Measurements from ENCODE around the gene TOM1.

DNA sequence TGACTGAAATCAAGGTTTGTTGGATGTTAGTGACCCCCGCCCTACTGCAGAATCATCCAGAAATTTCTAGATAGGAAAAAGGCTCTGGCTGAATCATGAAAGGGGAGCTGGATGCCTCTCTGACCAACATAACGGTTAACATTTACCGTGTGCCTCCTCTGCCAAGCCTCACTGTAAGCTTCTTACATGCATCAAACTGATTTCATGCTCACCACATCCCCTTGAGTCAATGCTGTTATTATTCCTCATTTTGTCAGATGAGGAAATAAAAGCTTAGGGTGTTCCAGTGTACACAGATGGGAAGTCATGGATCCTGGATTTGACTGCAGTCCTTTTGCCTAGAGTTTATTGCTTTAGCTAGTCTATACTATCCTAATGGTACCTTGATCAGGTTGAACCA is 75.3 kb downstream of the TOM1 start:
- TF ChIP-seq, protein P1, sequence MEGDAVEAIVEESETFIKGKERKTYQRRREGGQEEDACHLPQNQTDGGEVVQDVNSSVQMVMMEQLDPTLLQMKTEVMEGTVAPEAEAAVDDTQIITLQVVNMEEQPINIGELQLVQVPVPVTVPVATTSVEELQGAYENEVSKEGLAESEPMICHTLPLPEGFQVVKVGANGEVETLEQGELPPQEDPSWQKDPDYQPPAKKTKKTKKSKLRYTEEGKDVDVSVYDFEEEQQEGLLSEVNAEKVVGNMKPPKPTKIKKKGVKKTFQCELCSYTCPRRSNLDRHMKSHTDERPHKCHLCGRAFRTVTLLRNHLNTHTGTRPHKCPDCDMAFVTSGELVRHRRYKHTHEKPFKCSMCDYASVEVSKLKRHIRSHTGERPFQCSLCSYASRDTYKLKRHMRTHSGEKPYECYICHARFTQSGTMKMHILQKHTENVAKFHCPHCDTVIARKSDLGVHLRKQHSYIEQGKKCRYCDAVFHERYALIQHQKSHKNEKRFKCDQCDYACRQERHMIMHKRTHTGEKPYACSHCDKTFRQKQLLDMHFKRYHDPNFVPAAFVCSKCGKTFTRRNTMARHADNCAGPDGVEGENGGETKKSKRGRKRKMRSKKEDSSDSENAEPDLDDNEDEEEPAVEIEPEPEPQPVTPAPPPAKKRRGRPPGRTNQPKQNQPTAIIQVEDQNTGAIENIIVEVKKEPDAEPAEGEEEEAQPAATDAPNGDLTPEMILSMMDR (IDR thresholded peaks at IDR 0.05): no peak
- no peak for TF ChIP-seq POLR2A (IDR thresholded peaks at IDR 0.05)
- TF ChIP-seq EP300 (IDR thresholded peaks at IDR 0.05): no peak

Measured in gastroesophageal sphincter (tissue), 3 donors.